Stimulated activated CD8-positive, alpha-beta memory T cell treated with anti-CD3 and anti-CD28 coated beads, Interleukin-4, amount 100 ng/mL, for 1 hour (primary cell): ENCODE results near the gene PARD3B.

ENCODE experiments used
- DNase-seq, 2 donors: peaks; one replicate each; pipeline ENCODE4 v3.0.0-alpha.2; 2020; ENCODE audit warnings: low read depth in 2 of 2, low spot score in 1 of 2

The PARD3B gene

GRCh38 chr2:205637320-205637602 is 1092.0 kb downstream of the PARD3B start:
- no peak for DNase-seq

- no peak for DNase-seq
These were observed 1092.7 kb downstream of the PARD3B start for GRCh38 chr2:205637779-205638503.

- no peak for DNase-seq
These were observed 1095.4 kb downstream of the PARD3B start for GRCh38 chr2:205640716-205641115.

- no peak for DNase-seq
These were observed 1097.5 kb downstream of the PARD3B start for GRCh38 chr2:205642599-205643356.

- no peak for DNase-seq
These were observed 1098.2 kb downstream of the PARD3B start for GRCh38 chr2:205643391-205643885.

GRCh38 chr2:205644018-205644417 is 1098.7 kb downstream of the PARD3B start:
- DNase-seq = no peak

- DNase-seq = no peak
These were observed 1101.4 kb downstream of the PARD3B start for GRCh38 chr2:205646680-205647079.

- DNase-seq = no peak
These were observed 1105.2 kb downstream of the PARD3B start for GRCh38 chr2:205650450-205650849.

- DNase-seq = no peak
These were observed 1105.7 kb downstream of the PARD3B start for GRCh38 chr2:205650931-205651330.

- no peak for DNase-seq
These were observed 1106.4 kb downstream of the PARD3B start for GRCh38 chr2:205651719-205652118.

- DNase-seq = no peak
These were observed 1109.8 kb downstream of the PARD3B start for GRCh38 chr2:205654878-205655605.

- DNase-seq = no peak
These were observed 1110.6 kb downstream of the PARD3B start for GRCh38 chr2:205655779-205656456.

GRCh38 chr2:205656461-205656860 is 1111.2 kb downstream of the PARD3B start:
- DNase-seq = no peak

GRCh38 chr2:205656941-205657340 is 1111.7 kb downstream of the PARD3B start:
- DNase-seq = no peak

GRCh38 chr2:205657579-205657978 is 1112.3 kb downstream of the PARD3B start:
- no peak for DNase-seq

- DNase-seq = no peak
These were observed 1112.8 kb downstream of the PARD3B start for GRCh38 chr2:205658068-205658467.

- no peak for DNase-seq
These were observed 1113.3 kb downstream of the PARD3B start for GRCh38 chr2:205658572-205658971.

- no peak for DNase-seq
These were observed 1114.6 kb downstream of the PARD3B start for GRCh38 chr2:205659922-205660321.

GRCh38 chr2:205660521-205661124 is 1115.3 kb downstream of the PARD3B start:
- DNase-seq = no peak

GRCh38 chr2:205661281-205661680 is 1116.0 kb downstream of the PARD3B start:
- no peak for DNase-seq
